ENCODE data around the gene ZBTB7C.

The ZBTB7C gene

GRCh38 chr18:48045744-48046143 is 363.4 kb downstream of the ZBTB7C start:
- no peak overlapping the region for H3K27ac ChIP-seq
- TF ChIP-seq ZFX (IDR thresholded peaks at IDR 0.05), result no peak
- no peak for TF ChIP-seq CTCF (conservative IDR thresholded peaks at IDR 0.05)

GRCh38 chr18:48044944-48045343 is 364.2 kb downstream of the ZBTB7C start:
- TF ChIP-seq CTCF (conservative IDR thresholded peaks at IDR 0.05) (no peak), ZFX (IDR thresholded peaks at IDR 0.05) (no peak)
- H3K27ac ChIP-seq, result no peak overlapping the region

GRCh38 chr18:48043166-48043565 is 366.0 kb downstream of the ZBTB7C start:
- H3K27ac ChIP-seq, result no peak overlapping the region
- TF ChIP-seq CTCF (conservative IDR thresholded peaks at IDR 0.05) (no peak), ZFX (IDR thresholded peaks at IDR 0.05) (no peak)

GRCh38 chr18:48042431-48042830 is 366.8 kb downstream of the ZBTB7C start:
- TF ChIP-seq ZFX (IDR thresholded peaks at IDR 0.05), result no peak
- TF ChIP-seq CTCF (conservative IDR thresholded peaks at IDR 0.05), result no peak

GRCh38 chr18:48040457-48041110 is 368.6 kb downstream of the ZBTB7C start:
- no peak for TF ChIP-seq ZFX (IDR thresholded peaks at IDR 0.05)
- TF ChIP-seq CTCF (conservative IDR thresholded peaks at IDR 0.05), result no peak
- no peak overlapping the region for H3K27ac ChIP-seq

More at GRCh38 chr18:48042431-48042830, 366.8 kb downstream of the ZBTB7C start:
- no peak overlapping the region for H3K27ac ChIP-seq

- H3K27ac ChIP-seq, result no peak overlapping the region
- TF ChIP-seq ZFX (IDR thresholded peaks at IDR 0.05), result no peak
- no peak for TF ChIP-seq CTCF (conservative IDR thresholded peaks at IDR 0.05)
These were observed 369.4 kb downstream of the ZBTB7C start for GRCh38 chr18:48039769-48040215.

GRCh38 chr18:48038636-48039035 is 370.5 kb downstream of the ZBTB7C start:
- no peak for TF ChIP-seq ZFX (IDR thresholded peaks at IDR 0.05)
- no peak for TF ChIP-seq CTCF (conservative IDR thresholded peaks at IDR 0.05)
- H3K27ac ChIP-seq, result no peak overlapping the region
